ENCODE data around the gene ZG16.

Gene ZG16

GRCh38 chr16:29816694-29817441, 38.8 kb downstream of the ZG16 start:
- peak overlapping the region; percentile 91 to 98 for H3K27ac Mint-ChIP-seq
- ATAC-seq, result peak; percentile 56
- peak; percentile 76 to 79 for DNase-seq
- peaks cover 13% of the 10 kb centered on the region for H3K27me3 Mint-ChIP-seq
- H3K4me3 Mint-ChIP-seq, result peak overlapping the region; percentile 92
- H3K4me1 Mint-ChIP-seq, result peaks cover 77% of the 10 kb centered on the region
- no peaks in the 10 kb centered on the region for H3K9me3 Mint-ChIP-seq

DNA sequence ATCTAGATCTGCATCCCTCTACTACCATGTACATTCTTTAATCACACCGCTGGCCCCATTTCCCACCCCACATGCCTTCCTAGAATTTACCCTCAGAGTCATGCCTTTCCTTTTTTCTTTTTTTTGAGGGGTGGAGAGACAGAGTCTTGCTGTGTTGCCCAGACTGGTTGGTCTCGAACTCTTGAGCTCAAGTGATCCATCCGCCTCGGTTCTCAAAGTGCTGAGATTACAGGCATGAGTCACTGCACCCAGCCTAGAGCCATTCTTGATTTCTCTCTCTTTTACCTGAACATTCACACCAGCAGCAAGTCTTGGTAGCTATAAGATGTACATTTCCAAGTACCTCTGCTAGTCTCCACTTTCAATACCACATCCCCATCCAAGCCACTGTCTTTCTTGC, 40.0 kb downstream of the ZG16 start:
- no peaks in the 10 kb centered on the region for H3K9me3 Mint-ChIP-seq
- peak overlapping the region in 1 of 2 donors; percentile 20 for H3K27ac Mint-ChIP-seq
- ATAC-seq (no peak), DNase-seq (no peak)
- H3K27me3 Mint-ChIP-seq, result peaks cover under 1% of the 10 kb centered on the region
- peak overlapping the region; percentile 75 to 80 for H3K4me3 Mint-ChIP-seq
- peaks cover 77% of the 10 kb centered on the region for H3K4me1 Mint-ChIP-seq

GRCh38 chr16:29819506-29819905, 41.5 kb downstream of the ZG16 start:
- H3K4me1 Mint-ChIP-seq, result peaks cover 78% of the 10 kb centered on the region
- H3K9me3 Mint-ChIP-seq, result no peaks in the 10 kb centered on the region
- H3K4me3 Mint-ChIP-seq, result peak overlapping the region; percentile 93 to 97
- DNase-seq (no peak), ATAC-seq (no peak)
- H3K27me3 Mint-ChIP-seq, result no peaks in the 10 kb centered on the region
- peak overlapping the region in 1 of 2 donors; percentile 90 for H3K27ac Mint-ChIP-seq

GRCh38 chr16:29820271-29820701, 42.2 kb downstream of the ZG16 start, which contains the start of gene MVP:
TSS of gene MVP (plus strand) at chr16:29820462. CDS start at chr16:29830550, 10,088 bp downstream.
- peak in 1 of 2 donors; percentile 48 for DNase-seq
- ATAC-seq, result peak; percentile 12
- Mint-ChIP-seq H3K9me3 (no peaks in the 10 kb centered on the region), H3K4me1 (peaks cover 78% of the 10 kb centered on the region), H3K27me3 (no peaks in the 10 kb centered on the region), H3K4me3 (peak within 1 kb of the TSS; percentile 93 to 97), H3K27ac (peak within 1 kb of the TSS; percentile 90 to 97)

- H3K9me3 Mint-ChIP-seq, result no peaks in the 10 kb centered on the region
- peak; percentile 78 for ATAC-seq
Measured at GRCh38 chr16:29820730-29821642, 42.9 kb downstream of the ZG16 start.

DNA sequence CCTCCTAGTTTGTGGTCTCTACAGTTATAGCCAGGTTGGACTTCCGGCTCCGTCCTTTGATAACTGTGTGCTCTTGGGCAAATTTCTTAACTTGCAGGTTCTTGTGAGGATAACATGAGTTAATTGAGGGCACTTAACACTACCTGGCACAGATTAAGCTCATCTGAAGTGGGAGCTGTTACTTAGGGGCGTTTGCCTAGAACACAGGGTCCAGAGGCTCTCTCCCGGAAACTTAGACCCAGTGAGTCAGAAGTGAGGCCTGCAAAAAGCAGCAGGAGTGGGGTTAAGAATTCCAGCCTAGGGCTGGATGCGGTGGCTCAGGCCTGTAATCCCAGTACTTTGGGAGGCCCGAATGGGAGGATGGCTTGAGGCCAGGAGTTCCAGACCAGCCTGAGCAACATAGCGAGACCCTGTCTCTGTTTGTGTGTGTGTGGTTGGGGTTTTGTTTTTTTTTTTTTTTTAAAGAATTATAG, 43.6 kb downstream of the ZG16 start:
- ATAC-seq, result no peak
- H3K27me3 Mint-ChIP-seq, result no peaks in the 10 kb centered on the region
- peak overlapping the region; percentile 93 to 97 for H3K4me3 Mint-ChIP-seq
- peak overlapping the region; percentile 86 for H3K27ac Mint-ChIP-seq
- peaks cover 89% of the 10 kb centered on the region for H3K4me1 Mint-ChIP-seq
- DNase-seq, result no peak
- H3K9me3 Mint-ChIP-seq, result no peaks in the 10 kb centered on the region

More at GRCh38 chr16:29820730-29821642, 42.9 kb downstream of the ZG16 start:
- Mint-ChIP-seq H3K27me3 (no peaks in the 10 kb centered on the region), H3K4me1 (peaks cover 83% of the 10 kb centered on the region), H3K27ac (peak overlapping the region; percentile 86 to 97), H3K4me3 (peak overlapping the region; percentile 93 to 97)
- peak in 1 of 2 donors; percentile 73 for DNase-seq

DNA sequence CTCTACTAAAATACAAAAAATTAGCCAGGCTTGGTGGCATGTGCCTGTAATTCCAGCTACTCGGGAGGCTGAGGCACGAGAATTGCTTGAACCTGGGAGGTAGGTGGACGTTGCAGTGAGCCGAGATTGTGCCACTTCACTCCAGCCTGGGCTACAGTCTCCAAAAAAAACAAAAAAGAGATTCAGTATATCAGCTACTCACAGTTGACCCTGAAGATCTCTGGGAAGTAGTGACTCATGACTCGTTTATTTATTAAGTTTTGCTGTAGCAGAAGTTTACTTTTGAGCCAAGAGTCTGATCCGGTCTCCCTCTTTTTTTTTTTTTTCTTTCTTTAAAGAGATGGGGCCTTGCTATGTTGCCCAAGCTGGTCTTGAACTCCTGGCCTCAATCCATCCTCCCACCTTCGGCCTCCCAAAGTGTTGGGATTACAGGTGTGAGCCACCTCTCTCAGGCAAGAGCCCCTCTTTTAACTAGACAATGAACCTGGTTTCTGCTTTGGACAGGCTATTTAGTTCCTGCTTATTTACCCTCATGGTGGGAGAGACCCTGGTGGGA, 46.6 kb downstream of the ZG16 start:
- H3K27me3 Mint-ChIP-seq, result no peaks in the 10 kb centered on the region
- DNase-seq (no peak), ATAC-seq (no peak)
- H3K4me3 Mint-ChIP-seq, result peak overlapping the region; percentile 67 to 79
- H3K27ac Mint-ChIP-seq, result peak overlapping the region; percentile 69 to 74
- no peaks in the 10 kb centered on the region for H3K9me3 Mint-ChIP-seq
- peaks cover 74% of the 10 kb centered on the region for H3K4me1 Mint-ChIP-seq

- H3K27ac Mint-ChIP-seq, result peak overlapping the region; percentile 69 to 74
- peaks cover 72% of the 10 kb centered on the region for H3K4me1 Mint-ChIP-seq
- DNase-seq, result peak in 1 of 2 donors; percentile 68
- ATAC-seq, result peak; percentile 67
- peak overlapping the region; percentile 67 to 79 for H3K4me3 Mint-ChIP-seq
- H3K9me3 Mint-ChIP-seq, result no peaks in the 10 kb centered on the region
- H3K27me3 Mint-ChIP-seq, result no peaks in the 10 kb centered on the region
Measured at GRCh38 chr16:29825145-29826044, 47.3 kb downstream of the ZG16 start.

- H3K4me3 Mint-ChIP-seq, result peak overlapping the region; percentile 76 to 82
- H3K9me3 Mint-ChIP-seq, result no peaks in the 10 kb centered on the region
- peaks cover 79% of the 10 kb centered on the region for H3K4me1 Mint-ChIP-seq
- peak overlapping the region; percentile 89 to 96 for H3K27ac Mint-ChIP-seq
- no peaks in the 10 kb centered on the region for H3K27me3 Mint-ChIP-seq
- ATAC-seq (no peak), DNase-seq (no peak)
Measured at GRCh38 chr16:29826342-29826695, 48.3 kb downstream of the ZG16 start.

- H3K9me3 Mint-ChIP-seq, result no peaks in the 10 kb centered on the region
- H3K27me3 Mint-ChIP-seq, result no peaks in the 10 kb centered on the region
- no peak for DNase-seq
Measured at GRCh38 chr16:29830774-29831173, 52.7 kb downstream of the ZG16 start.

DNA sequence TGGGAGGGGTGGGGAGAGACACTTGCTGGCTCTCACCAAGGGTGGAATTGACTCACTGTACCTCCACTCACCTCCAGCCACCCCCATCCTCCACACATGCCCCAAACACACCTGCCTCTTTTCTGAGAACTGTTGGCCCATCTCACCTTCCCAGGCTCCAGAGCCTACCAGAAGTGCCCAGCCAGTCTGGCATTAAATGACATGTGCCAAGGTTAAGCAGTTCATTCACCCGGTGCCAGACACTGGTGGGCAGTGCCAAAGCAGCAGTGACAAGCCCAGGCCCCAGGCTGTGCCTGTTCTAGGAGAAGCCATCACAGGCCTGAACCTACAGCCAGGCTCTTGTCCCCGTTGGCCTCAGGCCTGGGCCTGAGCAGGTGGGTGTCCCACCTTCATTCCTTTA, 53.4 kb downstream of the ZG16 start:
- H3K27ac Mint-ChIP-seq, result no peak overlapping the region
- H3K4me3 Mint-ChIP-seq, result no peak overlapping the region

More at GRCh38 chr16:29830774-29831173, 52.7 kb downstream of the ZG16 start:
- ATAC-seq, result no peak
- Mint-ChIP-seq H3K27ac (no peak overlapping the region), H3K4me3 (no peak overlapping the region), H3K4me1 (peaks cover 47% of the 10 kb centered on the region)

More for the DNA sequence above, 53.4 kb downstream of the ZG16 start:
- Mint-ChIP-seq H3K9me3 (no peaks in the 10 kb centered on the region), H3K4me1 (peaks cover 40% of the 10 kb centered on the region), H3K27me3 (no peaks in the 10 kb centered on the region)
- ATAC-seq (no peak), DNase-seq (no peak)
